Measurements from ENCODE around the gene IQSEC3. TPM values are rescaled to one million over a fixed set of nuclear protein-coding genes. Genes with fewer than 3 reads are reported as not detected.

IQSEC3 gene
- total RNA-seq, 1 experiment from 2014 or later: 0.55 TPM

DNA sequence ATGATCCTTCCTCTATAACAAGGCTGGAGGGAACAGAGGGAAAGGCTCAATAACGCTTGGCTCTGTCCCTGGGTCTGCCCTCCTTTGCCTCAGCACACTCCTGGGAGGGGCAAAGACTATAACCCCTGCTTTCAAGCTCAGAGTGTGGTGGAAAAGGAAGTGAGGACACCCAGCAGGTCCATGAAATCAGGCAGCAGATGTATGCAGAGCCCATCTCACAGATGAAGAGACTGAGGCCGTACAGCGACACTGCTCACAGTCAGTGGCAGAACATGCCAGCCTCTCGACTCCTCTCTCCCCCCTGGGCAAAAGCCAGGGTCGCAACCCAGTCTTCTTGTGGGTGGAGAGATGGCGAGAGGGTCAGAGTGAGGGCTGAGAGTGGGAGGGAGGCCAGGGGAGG lies 107.6 kb downstream of the IQSEC3 start:
- no peaks in the 10 kb centered on the region for H3K27me3 ChIP-seq (ENCODE audit: insufficient read depth, low read length)
- H3K4me3 Mint-ChIP-seq: no peak overlapping the region
- no peak overlapping the region for H3K4me2 ChIP-seq (ENCODE audit: insufficient read depth, insufficient read length, low read length)
- no peak overlapping the region for H2BK120ac ChIP-seq (ENCODE audit: low read depth, low read length, poor library complexity, severe bottlenecking)
- no peak overlapping the region for H3K27ac Mint-ChIP-seq
- peaks cover 13% of the 10 kb centered on the region for H3K27me3 Mint-ChIP-seq (ENCODE audit: low read depth)
- no peak overlapping the region for H3K27ac ChIP-seq (ENCODE audit: insufficient read length, low read depth, low read length)
- no peak overlapping the region for H3K23ac ChIP-seq (ENCODE audit: insufficient read length, low read depth, low read length)
- H3K14ac ChIP-seq (ENCODE audit: insufficient read depth, low read length): no peak overlapping the region
- peaks cover 3% of the 10 kb centered on the region; the same call in 1 of the 2 replicates for H3K4me1 ChIP-seq (ENCODE audit: insufficient read depth, low read length)
- H3K9me3 ChIP-seq (ENCODE audit: control insufficient read depth, low read depth, low read length): no peaks in the 10 kb centered on the region
- H2AFZ ChIP-seq (ENCODE audit: low read length): no peak overlapping the region
- no peak overlapping the region for H4K8ac ChIP-seq (replicated peaks; ENCODE audit: insufficient read length, low read depth, low read length)
- H3K4me1 Mint-ChIP-seq: peaks cover 36 to 63% of the 10 kb centered on the region in 2 experiments
- no peaks in the 10 kb centered on the region; a peak in 2 of 7 replicates for H3K36me3 Mint-ChIP-seq (ENCODE audit: insufficient read depth in 1 of 3, low read depth in 3 of 3)
- TF ChIP-seq, protein P1, sequence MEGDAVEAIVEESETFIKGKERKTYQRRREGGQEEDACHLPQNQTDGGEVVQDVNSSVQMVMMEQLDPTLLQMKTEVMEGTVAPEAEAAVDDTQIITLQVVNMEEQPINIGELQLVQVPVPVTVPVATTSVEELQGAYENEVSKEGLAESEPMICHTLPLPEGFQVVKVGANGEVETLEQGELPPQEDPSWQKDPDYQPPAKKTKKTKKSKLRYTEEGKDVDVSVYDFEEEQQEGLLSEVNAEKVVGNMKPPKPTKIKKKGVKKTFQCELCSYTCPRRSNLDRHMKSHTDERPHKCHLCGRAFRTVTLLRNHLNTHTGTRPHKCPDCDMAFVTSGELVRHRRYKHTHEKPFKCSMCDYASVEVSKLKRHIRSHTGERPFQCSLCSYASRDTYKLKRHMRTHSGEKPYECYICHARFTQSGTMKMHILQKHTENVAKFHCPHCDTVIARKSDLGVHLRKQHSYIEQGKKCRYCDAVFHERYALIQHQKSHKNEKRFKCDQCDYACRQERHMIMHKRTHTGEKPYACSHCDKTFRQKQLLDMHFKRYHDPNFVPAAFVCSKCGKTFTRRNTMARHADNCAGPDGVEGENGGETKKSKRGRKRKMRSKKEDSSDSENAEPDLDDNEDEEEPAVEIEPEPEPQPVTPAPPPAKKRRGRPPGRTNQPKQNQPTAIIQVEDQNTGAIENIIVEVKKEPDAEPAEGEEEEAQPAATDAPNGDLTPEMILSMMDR (conservative IDR thresholded peaks at IDR 0.05): no peak
- no peak overlapping the region for H2AK5ac ChIP-seq (ENCODE audit: insufficient read length, low read length)
- H3K56ac ChIP-seq (ENCODE audit: insufficient read length, low read depth, low read length): no peak overlapping the region
- H3K79me2 ChIP-seq (ENCODE audit: insufficient read depth, low read length): no peaks in the 10 kb centered on the region
- H3K23me2 ChIP-seq (ENCODE audit: insufficient read length, low read depth, low read length, poor library complexity, severe bottlenecking): no peaks in the 10 kb centered on the region
- no peak overlapping the region for H3K9ac ChIP-seq (ENCODE audit: extremely low read depth, insufficient read length, low read length)
- no peak overlapping the region for H2BK12ac ChIP-seq (ENCODE audit: insufficient read length, low read depth, low read length)
- no peak overlapping the region for H2BK5ac ChIP-seq (ENCODE audit: insufficient read length, low read length)
- no peaks in the 10 kb centered on the region for H4K20me1 ChIP-seq (ENCODE audit: control insufficient read depth, insufficient read depth, insufficient read length)
- no peak overlapping the region for H4K91ac ChIP-seq (ENCODE audit: insufficient read length, low read depth, low read length)
- H3T11ph ChIP-seq (ENCODE audit: low read length): no peak overlapping the region
- H4K5ac ChIP-seq (ENCODE audit: insufficient read length, low read depth, low read length): no peak overlapping the region
- no CpG with 5 or more reads among the region's 6 CpGs for WGBS (ENCODE audit: extremely low coverage, insufficient read length, low lambda C conversion rate)
- H3K4ac ChIP-seq (ENCODE audit: low read depth, low read length): no peak overlapping the region
- H3K9me3 Mint-ChIP-seq: no peaks in the 10 kb centered on the region
- no peak overlapping the region for H2BK20ac ChIP-seq (ENCODE audit: low read depth, low read length, poor library complexity, severe bottlenecking)
- no peaks in the 10 kb centered on the region for H3K79me1 ChIP-seq (ENCODE audit: insufficient read depth, low read depth, low read length, poor library complexity, severe bottlenecking)
- no peak overlapping the region for H2BK15ac ChIP-seq (ENCODE audit: low read depth, low read length)
- no peak overlapping the region for H3K18ac ChIP-seq (ENCODE audit: insufficient read length, low read depth, low read length)
- DNase-seq: no peak

All from H9 (cell line).